Measurements from ENCODE around the gene ATG10.

DNA sequence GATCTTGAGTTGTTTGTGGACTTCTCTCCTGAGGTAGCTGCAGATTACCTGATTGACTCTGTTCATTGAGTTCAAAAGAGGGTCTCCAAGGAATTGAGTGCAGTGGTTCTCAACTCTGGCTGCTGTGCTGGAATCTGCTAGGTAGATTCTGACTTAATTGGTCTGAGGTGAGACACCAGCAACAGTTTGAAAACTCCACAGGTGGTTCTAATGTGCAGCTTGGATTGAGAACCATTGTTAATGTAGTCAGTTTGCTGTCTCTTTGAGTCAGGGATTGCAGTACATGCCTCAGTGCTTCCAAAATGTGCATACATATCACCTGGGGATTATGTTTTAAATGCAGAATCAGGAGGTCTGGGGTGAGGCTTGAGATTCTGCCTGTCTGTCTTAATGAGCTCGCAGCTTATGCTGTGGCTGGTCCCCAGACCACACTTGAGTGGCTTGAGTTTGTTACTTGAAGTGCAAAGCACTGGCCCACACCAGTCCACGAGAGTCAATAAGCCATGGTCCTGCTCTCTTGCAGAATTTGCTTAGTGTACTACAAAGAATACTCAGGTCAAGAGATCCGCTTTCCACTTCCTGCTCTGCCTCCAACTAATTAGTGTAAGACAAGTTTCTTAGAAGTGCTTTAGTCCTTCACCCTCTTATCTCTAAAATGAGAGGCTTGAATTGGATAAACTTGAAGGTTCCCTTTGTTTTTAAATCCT is 82.3 kb downstream of the ATG10 start:
- TF ChIP-seq, protein P1, sequence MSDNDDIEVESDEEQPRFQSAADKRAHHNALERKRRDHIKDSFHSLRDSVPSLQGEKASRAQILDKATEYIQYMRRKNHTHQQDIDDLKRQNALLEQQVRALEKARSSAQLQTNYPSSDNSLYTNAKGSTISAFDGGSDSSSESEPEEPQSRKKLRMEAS (IDR thresholded peaks at IDR 0.05; ENCODE audit: low read depth) = no peak
- TF ChIP-seq FOXJ3 (CRISPR knock-in tag; IDR thresholded peaks at IDR 0.05) (no peak), JUND (IDR thresholded peaks at IDR 0.05) (no peak), EP300 (IDR thresholded peaks at IDR 0.05; ENCODE audit: borderline replicate concordance in 1 of 2, low read depth in 1 of 2, low read length in 1 of 2) (no peak), EZH2phosphoT487 (IDR thresholded peaks at IDR 0.05; ENCODE audit: borderline replicate concordance, low read depth) (no peak), POLR2AphosphoS5 (IDR thresholded peaks at IDR 0.05; ENCODE audit: low read depth, low read length) (no peak), MXI1 (IDR thresholded peaks at IDR 0.05; ENCODE audit: low read depth, low read length) (no peak)
- TF ChIP-seq, protein P2, sequence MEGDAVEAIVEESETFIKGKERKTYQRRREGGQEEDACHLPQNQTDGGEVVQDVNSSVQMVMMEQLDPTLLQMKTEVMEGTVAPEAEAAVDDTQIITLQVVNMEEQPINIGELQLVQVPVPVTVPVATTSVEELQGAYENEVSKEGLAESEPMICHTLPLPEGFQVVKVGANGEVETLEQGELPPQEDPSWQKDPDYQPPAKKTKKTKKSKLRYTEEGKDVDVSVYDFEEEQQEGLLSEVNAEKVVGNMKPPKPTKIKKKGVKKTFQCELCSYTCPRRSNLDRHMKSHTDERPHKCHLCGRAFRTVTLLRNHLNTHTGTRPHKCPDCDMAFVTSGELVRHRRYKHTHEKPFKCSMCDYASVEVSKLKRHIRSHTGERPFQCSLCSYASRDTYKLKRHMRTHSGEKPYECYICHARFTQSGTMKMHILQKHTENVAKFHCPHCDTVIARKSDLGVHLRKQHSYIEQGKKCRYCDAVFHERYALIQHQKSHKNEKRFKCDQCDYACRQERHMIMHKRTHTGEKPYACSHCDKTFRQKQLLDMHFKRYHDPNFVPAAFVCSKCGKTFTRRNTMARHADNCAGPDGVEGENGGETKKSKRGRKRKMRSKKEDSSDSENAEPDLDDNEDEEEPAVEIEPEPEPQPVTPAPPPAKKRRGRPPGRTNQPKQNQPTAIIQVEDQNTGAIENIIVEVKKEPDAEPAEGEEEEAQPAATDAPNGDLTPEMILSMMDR (IDR thresholded peaks at IDR 0.05) = no peak
- TF ChIP-seq, protein P3, sequence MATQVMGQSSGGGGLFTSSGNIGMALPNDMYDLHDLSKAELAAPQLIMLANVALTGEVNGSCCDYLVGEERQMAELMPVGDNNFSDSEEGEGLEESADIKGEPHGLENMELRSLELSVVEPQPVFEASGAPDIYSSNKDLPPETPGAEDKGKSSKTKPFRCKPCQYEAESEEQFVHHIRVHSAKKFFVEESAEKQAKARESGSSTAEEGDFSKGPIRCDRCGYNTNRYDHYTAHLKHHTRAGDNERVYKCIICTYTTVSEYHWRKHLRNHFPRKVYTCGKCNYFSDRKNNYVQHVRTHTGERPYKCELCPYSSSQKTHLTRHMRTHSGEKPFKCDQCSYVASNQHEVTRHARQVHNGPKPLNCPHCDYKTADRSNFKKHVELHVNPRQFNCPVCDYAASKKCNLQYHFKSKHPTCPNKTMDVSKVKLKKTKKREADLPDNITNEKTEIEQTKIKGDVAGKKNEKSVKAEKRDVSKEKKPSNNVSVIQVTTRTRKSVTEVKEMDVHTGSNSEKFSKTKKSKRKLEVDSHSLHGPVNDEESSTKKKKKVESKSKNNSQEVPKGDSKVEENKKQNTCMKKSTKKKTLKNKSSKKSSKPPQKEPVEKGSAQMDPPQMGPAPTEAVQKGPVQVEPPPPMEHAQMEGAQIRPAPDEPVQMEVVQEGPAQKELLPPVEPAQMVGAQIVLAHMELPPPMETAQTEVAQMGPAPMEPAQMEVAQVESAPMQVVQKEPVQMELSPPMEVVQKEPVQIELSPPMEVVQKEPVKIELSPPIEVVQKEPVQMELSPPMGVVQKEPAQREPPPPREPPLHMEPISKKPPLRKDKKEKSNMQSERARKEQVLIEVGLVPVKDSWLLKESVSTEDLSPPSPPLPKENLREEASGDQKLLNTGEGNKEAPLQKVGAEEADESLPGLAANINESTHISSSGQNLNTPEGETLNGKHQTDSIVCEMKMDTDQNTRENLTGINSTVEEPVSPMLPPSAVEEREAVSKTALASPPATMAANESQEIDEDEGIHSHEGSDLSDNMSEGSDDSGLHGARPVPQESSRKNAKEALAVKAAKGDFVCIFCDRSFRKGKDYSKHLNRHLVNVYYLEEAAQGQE (IDR thresholded peaks at IDR 0.05; ENCODE audit: low read depth, low read length) = no peak
